ENCODE measurements around the gene TNS4. TPM values are rescaled to one million over a fixed set of nuclear protein-coding genes. Genes with fewer than 3 reads are reported as not detected.

Gene TNS4
- total and polyA plus RNA-seq, 7 donors: 1.2 to 6.9 (median 1.8) TPM; not detected in 4

DNA sequence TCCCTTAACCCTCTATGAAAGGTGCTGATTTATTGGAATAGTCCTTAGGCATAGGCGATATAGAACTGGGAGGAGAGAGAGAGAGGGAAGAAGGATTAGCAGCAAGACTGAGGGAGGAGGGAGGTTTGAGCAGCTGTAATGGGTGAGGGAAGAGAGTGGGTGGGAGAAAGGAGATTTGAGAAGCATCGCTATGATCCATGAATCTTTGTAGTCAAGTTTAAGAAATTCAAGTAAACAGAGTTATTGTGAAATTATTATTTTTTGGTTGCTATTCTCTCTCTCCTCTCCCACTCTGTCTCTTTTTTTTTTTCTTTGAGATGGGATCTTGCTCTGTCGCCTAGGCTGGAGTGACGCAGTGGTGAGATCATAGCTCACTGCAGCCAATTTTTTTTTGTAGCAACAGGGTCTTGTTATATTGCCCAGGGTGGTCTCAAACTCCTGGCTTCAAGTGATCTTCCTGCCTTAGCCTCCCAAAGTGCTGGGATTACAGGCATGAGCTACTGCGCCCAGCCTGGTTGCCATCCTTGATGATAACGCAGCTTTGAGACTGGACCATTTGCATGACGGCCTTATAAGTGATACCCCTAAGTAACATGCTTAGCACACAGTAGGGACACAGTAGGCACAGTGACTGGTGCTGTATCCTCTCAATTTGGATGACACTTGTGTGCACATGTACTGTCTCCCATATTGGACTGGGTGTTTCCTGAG, 21.0 kb upstream of the TNS4 start:
- intact Hi-C loops (cut with DNase I): no loop called here
- Histone ChIP-seq H3K4me3 (no peak overlapping the region), H3K9me3 (peaks cover 0 to 3% (median 0%) of the 10 kb centered on the region in 4 donors), H3K4me1 (no peaks in the 10 kb centered on the region), H3K27ac (peak overlapping the region in 3 of 4 donors; percentile 6 to 72 (median 41)), H3K27me3 (no peaks in the 10 kb centered on the region), H3K36me3 (no peaks in the 10 kb centered on the region)
- DNase-seq: peak; percentile 56
- no peak for TF ChIP-seq POLR2AphosphoS5 (IDR thresholded peaks at IDR 0.05)
- TF ChIP-seq EP300 (IDR thresholded peaks at IDR 0.05): no peak
- TF ChIP-seq, protein P1, sequence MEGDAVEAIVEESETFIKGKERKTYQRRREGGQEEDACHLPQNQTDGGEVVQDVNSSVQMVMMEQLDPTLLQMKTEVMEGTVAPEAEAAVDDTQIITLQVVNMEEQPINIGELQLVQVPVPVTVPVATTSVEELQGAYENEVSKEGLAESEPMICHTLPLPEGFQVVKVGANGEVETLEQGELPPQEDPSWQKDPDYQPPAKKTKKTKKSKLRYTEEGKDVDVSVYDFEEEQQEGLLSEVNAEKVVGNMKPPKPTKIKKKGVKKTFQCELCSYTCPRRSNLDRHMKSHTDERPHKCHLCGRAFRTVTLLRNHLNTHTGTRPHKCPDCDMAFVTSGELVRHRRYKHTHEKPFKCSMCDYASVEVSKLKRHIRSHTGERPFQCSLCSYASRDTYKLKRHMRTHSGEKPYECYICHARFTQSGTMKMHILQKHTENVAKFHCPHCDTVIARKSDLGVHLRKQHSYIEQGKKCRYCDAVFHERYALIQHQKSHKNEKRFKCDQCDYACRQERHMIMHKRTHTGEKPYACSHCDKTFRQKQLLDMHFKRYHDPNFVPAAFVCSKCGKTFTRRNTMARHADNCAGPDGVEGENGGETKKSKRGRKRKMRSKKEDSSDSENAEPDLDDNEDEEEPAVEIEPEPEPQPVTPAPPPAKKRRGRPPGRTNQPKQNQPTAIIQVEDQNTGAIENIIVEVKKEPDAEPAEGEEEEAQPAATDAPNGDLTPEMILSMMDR (IDR thresholded peaks at IDR 0.05): no peak
- no peak for TF ChIP-seq POLR2A (IDR thresholded peaks at IDR 0.05)
- 88 to 93% methylated on average over 7 of the region's 7 CpGs for WGBS, 2 donors

DNA sequence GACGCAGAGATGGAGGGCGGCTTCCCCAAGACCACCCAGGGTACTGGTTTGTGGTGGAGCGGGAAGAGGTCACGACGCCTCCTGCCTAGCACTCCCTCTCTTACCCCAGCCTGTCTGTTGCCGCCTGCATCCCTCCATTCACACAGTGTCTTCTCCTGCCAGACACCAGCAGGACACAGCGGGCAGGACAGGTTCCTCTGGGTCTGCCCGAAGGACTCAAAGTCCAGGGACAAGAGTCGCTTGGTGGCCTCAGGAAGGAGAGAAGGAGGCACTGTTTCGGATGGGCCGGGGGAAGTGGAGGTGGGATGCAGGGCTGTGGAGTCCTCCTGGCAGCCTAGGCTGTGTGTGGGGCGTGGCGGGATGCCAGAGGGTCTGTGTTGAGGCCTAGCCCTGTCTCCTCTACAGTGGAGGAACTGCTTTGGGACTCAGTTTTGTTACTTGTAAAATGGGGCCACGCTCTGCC, 19.6 kb upstream of the TNS4 start:
- Histone ChIP-seq H3K27ac (peak overlapping the region in 2 of 4 donors; percentile 7 to 45), H3K27me3 (no peaks in the 10 kb centered on the region), H3K4me3 (no peak overlapping the region), H3K36me3 (no peaks in the 10 kb centered on the region), H3K4me1 (no peaks in the 10 kb centered on the region), H3K9me3 (peaks cover 0 to 3% (median 0%) of the 10 kb centered on the region in 4 donors)
- 91 to 93% methylated on average over 14 of the region's 14 CpGs for WGBS, 2 donors
- TF ChIP-seq EP300 (IDR thresholded peaks at IDR 0.05) (no peak), POLR2A (IDR thresholded peaks at IDR 0.05) (no peak), POLR2AphosphoS5 (IDR thresholded peaks at IDR 0.05) (no peak)
- TF ChIP-seq, protein P1 (IDR thresholded peaks at IDR 0.05): no peak
- intact Hi-C loops (cut with DNase I): no loop called here
- peak; percentile 62 for DNase-seq

GRCh38 chr17:40519089-40519775, 17.8 kb upstream of the TNS4 start:
- Histone ChIP-seq H3K4me1 (no peaks in the 10 kb centered on the region), H3K4me3 (no peak overlapping the region), H3K27me3 (no peaks in the 10 kb centered on the region), H3K27ac (no peak overlapping the region), H3K9me3 (no peaks in the 10 kb centered on the region), H3K36me3 (no peaks in the 10 kb centered on the region)
- WGBS, 2 donors: 92 to 93% methylated on average over 5 of the region's 5 CpGs
- intact Hi-C loops (cut with DNase I): no loop called here
- DNase-seq: peak; percentile 48
- no peak for TF ChIP-seq EP300 (IDR thresholded peaks at IDR 0.05)
- no peak for TF ChIP-seq POLR2A (IDR thresholded peaks at IDR 0.05)
- TF ChIP-seq POLR2AphosphoS5 (IDR thresholded peaks at IDR 0.05): no peak
- TF ChIP-seq, protein P1 (IDR thresholded peaks at IDR 0.05): no peak

DNA sequence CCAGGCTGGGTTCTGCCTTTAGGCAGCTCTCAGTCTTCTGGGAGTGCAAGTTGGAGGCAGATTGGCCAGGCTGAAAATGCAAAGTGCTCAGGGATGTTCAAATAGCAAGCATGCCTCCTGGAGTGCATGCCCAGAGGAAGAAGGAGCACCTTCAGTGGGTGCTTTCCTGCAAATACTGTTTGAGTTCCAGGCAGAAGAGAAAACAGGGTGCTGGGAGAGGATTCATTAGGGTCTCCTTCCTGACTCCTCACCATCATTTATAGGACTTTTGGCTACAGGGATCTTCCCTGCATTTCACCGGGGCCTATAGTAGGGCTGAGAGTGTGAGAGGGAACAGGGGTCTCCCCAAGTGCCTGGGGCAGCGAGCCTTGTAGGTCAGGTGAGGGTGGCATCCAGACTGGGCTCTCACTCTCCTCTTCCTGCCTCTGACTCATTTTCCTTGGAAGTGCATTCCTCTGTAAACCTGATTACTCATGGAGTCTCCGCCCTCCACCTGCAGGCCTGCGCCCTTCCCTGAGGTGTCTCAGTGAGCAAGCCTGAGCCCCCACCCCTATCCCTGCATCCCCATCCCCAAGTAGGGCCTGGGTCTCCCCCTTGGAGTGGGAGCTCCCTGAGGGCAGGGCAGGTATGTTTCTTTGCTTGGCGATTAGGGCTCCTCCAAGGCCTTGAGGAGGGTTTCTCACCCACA, 17.1 kb upstream of the TNS4 start:
- Histone ChIP-seq H3K4me3 (no peak overlapping the region), H3K9me3 (no peaks in the 10 kb centered on the region), H3K27ac (no peak overlapping the region), H3K4me1 (no peaks in the 10 kb centered on the region), H3K27me3 (no peaks in the 10 kb centered on the region), H3K36me3 (no peaks in the 10 kb centered on the region)
- 45 to 71% methylated on average over 5 of the region's 5 CpGs for WGBS, 2 donors
- intact Hi-C loops (cut with DNase I): no loop called here
- no peak for TF ChIP-seq EP300 (IDR thresholded peaks at IDR 0.05)
- no peak for TF ChIP-seq POLR2A (IDR thresholded peaks at IDR 0.05)
- TF ChIP-seq, protein P1 (IDR thresholded peaks at IDR 0.05): no peak
- TF ChIP-seq POLR2AphosphoS5 (IDR thresholded peaks at IDR 0.05): no peak
- no peak for DNase-seq

All from sigmoid colon (tissue), 7 donors.